ENCODE results near the gene NGF.
"Not testable (repeated sequence)": the region's sequence is repeated elsewhere in the genome, so short reads cannot be mapped to it uniquely, and the experiment has no call there.

The NGF gene

DNA sequence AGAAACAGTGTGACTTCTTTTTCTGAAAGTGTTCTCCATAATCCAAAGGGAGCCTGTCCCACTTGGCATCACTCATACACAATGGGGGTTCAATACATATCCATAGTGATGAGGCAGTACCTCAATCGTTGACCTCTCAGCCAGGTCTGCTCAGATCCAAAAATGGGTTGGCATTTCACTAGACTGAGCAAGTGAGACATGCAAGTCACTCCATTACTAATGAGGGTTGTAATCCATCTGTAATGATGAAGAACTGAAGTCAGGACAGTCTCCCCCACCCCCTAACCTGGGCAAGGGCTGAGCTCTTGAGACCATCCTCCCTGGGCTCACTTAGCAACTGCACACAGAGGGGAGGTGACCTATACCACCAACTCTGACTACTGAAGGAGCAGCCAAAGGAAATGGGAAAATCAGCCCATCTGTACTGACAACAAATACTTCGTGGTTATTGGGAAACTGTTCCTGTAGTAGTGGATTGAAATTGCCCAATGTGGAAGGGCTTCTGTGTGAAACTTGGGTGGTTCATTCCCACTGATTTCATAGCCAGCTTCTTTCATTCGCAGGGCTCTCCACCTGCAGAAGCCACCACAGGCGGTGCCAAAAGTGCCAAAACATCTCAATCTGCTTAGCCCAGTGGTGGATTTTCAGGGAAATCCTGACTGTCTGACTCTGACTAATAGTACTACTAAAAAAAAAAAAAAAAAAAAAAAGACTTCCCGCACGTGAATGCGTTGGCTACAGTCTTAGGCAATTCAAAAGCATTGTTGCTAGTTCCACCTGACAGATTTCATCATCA lies 5.0 kb downstream of the NGF start:
- no peak for DNase-seq

DNA sequence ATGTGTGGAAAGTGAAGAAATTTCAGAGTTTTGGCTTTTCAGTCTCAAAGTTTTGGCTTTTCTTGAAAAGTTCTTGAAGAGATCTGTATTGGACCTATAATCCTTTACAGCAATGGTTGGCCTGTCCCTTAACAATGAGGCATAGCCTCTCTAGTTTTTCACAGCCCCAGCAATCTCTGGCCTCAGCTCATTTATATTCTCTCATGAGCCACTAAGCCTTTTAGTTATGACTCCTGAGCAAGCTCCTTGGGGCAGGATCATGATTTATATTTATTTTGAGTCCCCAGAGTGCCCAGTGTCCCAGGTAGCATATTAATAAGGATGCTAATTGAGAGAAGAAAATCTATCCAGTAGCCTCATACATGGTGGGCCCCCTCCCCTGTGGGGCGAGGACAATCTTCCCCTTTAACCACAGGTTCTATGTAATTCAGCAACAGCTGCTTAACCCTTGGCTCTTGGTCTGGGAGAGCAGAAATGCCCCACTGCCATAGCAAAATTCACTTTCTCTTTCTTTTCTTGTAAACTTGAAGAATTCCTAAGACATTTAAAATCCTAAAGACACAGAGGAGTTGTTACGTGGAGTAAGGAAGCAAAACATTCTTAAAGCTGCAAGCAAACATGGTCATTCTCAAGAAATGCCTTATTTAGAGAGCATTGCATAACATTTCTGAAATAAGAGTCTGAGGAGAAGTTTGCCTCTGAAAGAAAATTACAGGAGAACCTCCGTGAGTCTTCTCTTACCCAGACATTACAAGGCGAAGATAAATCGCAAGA lies 6.3 kb downstream of the NGF start:
- DNase-seq, result no peak

DNA sequence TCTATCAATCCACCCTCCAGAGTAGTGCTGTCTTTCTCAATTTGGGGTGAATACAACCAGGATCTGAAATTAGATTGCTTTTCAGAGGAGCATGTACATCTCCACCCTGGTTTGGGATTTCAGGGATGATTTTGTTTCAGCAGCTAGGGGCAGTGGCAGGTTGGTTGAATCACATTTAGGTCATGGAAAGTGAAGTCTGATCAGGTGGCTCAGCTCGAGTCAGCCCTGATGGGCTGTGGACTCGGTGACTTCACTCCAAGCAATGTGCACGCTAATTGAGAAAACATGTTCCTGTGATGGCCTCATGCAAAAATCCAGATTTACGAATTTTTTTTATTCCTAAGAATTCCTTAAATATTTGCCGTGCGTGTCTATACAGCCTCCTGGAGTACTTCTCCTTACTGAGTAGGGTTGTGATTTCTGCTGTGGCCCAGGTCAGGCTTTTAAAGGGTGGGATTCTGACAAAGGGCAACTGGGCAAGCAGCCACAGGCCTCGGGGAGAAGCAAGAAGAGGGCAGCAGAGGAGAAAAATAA lies 7.5 kb downstream of the NGF start:
- DNase-seq, result no peak

DNA sequence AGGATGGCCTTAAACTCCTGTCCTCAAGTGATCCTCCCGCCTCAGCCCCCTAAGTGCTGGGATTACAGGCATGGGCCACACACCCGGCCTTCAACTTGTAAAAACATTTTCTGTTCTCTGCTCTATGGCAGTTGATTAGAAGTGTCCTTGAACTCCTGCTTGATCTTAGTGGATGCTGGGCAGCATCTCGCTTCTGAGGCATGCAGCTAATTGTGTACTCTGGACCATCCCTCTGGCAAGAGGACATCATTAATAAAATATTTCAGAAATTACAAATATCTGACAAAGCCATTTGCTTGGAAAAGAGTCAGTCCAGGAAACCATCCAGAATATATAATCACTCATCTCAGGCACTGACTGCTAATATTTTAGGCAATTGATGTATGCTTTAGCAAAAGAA lies 8.1 kb downstream of the NGF start:
- no peak for DNase-seq

DNA sequence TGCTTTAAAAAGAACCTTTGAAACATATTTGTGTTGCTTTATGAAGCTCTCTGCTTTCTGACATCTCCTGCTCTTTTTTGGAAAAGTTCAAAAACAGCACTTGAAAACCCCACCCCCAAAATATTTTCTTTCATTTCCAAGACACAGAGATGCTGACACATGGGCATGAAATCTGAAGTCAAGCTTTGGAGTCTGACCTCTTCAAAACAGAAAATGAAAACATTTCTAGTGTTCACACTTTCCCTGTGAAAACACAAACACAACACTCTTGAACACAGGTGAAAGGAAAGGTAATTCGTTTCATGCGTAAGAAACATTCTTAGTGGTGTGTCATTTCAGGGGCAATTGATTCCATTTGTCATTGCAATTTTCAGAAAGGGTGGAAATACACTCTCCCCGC lies 10.8 kb downstream of the NGF start:
- DNase-seq, result no peak

DNA sequence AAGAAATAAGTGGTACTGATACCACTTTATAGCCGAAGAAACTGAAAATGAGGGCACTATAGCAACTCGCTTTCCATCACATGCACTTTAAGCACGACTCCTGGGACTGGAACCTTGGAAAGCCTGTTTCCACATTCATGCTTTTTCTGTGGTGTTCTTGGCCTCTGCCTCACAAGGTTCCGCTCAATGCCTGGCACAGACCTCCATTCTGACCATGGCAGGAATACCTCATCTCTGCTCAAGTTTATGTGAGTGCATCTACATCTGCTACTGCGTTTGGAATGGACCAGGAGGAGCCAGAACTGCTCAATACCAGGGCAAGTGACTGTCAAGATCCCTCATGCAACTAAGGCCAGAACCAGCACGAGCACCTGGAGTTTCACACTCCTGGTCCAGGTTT lies 11.6 kb downstream of the NGF start:
- no peak for DNase-seq

DNA sequence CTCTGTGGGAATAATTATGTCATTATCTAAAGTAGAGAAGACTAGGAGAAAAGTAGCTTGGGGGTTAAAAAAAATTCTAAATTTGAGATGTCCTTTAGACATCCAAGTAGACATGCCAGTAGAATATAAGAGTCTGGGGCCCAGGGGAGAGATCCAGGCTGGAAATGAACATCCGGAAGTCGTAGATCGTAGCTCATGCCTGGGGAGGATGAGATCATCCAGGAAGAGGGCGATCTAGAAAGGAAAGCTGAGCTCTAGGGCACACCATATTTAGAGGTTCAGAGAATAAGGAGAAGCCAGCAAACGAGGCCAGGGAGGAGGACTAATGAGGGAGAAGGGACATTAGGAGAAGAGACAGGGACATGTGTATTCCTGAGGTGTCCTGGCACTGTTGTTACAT lies 12.2 kb downstream of the NGF start:
- DNase-seq, result no peak

DNA sequence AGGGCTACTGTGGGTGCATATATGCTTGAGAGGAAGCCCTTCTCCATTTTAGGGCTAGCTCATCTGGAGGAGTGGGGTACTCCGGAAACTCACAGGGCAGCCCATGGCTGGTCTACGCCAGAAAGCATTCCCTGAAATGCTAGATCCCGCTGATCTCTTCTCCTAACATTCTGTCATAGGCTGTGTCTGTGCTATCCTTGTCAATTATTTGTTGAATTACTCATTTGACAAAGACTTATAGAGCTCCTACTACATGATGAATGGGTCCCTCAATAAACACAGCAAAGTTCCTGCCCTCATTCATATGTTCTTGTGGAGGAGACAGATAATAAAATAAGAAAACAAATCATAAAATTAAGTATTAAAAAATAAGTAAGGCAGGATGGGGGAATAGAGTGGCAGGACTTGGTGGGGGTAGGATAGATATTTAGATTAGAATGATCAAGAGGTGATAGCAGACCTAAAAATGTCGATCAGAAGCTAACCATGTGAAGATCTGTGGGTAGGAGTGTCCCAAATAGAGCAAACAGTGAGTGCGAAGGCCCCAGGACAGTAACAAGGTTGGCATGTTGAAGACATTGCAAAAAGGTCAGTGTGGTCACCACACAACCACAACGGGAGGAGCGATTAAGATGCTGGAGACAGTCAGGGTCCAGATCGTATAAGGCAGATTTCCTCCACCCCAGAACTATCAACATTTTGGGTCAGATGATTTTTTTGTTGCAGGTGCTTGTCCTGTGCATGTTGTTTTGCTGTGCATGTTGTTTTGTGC lies 13.2 kb downstream of the NGF start:
- DNase-seq, result no peak

DNA sequence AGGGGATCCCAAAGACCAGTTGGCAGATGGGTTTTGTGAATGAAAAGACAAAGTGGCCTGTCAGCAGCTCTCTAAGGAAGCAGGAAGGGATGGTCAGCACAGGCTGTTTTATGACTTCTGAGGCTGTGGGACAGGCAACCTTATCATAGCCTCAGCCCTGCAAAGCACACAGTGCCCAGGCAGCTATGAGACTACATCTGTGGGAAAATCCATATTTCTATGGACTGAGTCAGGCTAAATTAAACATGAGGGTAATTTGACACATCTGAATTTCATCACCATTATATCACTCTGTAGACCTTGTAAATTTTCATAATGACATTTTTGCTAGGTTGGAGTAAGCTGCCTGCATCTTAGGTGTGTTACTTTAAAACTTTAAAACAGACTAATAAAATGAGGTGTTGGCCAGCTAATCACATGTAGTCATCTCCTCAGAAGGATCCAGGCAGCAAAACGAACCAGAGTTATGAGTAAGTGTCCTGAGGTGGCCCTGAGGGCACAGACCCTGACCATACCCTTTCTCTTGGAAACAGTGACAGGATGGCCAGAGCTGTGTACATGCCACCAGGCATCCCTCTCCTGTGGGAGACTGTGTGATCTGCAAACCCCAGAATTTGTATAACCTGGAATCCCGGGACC lies 14.6 kb downstream of the NGF start:
- no peak for DNase-seq

DNA sequence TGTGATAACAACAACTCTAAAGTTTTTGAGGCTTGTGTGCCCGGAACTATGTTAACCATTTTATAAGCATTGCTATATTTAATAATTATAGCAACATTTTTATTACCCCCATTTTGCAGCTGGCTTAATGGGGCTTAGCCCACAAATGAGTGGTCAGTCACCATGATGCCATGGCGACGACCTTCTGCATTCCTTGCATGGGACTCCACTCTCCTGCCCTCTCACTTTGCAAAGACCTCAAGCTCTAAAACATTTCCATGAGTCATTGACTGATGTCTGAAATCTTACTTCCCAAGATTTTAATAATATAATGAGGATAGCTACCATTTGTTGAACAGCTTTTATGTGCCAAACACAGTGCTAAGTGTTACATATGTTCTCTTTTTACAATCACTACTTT lies 15.4 kb downstream of the NGF start:
- DNase-seq, result no peak

DNA sequence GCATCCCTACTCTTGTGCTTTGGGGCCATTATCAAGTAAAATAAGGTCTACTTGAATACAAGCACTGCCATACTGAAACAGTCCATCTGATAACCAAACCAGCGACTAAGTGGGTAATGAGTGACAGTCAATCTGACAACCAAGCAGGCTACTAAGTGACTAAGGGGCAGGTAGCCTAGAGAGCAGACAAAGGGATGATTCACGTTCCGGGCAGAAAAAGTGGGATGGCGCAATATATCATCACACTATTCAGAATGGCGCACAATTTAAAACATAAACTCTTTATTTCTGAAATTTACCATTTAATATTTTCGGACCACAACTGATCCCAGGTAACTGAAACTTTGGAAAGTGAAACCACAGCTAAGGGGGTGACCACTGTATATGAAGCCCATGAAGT lies 17.7 kb downstream of the NGF start:
- DNase-seq, result no peak

DNA sequence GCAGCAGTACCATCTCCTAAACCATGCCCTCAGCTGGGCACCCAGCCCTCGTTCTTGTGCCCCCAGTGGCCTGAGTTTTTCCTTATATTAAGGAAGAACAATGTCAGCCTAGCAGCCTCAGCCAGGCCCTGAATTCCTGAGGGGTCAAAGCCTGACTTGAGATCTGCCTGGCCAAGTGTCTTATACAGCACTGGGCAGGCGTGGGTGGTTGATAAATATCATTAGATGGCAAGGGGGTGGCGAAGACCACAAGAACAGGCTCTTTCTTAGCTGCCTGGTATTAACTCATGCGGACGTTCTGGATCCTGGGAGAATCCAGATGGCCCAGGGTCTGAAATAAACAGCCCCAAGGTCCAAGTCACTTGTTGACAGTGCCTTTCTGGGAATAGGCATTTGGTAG lies 18.3 kb downstream of the NGF start:
- no peak for DNase-seq

DNA sequence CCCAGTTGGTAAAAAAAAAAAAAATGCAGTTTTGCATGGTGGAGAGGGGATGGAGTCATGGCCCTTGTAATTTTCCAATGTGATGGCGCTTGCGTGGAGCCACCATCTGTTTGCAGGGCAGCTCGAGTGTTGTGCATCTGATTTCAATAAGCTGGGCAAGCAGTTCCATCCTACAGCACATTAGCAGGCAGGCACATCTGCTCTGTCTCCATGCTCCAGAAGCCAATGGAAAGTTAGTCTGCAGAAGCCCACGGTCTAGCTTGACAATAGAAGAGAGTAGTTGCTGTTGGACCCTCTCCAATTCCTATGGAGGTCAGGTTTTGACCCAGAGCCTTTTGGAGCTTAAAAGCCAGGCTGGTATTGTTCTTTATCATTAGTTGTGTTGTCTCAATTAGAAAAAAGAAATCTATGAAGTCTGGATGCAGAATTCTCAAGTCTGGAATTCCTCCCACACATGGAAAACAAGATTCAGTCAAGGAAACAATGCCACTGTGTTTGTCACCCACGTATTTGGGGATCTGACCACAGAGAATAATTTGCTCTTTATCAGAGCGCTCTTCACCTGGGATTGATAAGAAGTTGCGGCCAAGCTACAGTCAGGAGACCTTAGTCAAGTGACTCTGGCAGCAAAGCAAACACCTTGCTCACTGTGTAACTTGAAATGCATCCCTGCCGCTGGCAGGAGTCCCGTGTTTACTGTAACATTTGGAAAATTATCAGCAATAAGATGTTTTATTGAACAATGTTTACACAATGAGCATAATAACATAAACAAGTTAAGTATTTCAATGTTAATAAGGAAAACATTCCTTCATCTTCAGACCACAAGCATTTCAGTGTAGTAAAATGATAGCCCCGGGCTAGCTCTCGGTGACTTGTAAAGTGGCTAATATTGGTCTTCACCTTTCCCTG lies 20.7 kb downstream of the NGF start:
- no peak for DNase-seq

DNA sequence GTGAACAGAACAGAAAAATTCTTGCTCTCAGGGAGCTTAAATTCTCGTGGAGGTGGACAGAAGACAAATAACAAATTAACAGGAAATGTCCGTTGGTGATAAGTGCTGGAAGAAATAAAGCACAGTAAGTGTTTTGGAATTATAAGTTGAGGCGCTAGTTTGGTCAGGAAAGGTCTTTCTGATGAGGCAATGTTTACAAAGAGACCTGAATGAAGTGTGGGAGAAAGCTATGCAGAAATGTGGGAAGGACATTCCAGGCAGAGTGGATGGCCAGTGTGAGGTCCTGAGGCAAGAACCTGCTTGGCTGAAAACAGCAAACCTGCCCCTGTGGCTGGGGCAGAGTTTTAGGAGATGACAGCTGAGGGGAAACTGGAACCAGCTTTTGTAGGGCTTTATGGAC lies 23.3 kb downstream of the NGF start:
- DNase-seq, result peak; percentile 86

DNA sequence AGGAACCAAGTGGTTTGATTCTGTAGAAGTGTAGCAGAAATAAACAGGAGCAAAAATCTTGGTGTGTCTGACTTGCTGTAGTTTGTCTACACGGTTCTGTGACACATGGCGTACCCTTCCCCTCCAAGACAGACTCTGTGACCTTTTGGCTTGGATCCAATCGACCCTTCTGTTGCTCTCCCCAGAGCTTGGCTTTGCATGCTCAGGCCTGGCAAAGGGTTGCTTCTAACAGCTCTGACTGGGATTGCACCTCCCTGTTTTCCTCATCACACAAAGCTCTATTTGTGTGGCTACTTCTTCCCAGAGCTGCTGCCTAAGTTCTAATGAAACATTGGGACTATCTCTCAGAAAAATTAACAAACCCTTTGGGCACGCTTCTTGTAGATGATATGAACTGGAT lies 24.0 kb downstream of the NGF start:
- no peak for DNase-seq

DNA sequence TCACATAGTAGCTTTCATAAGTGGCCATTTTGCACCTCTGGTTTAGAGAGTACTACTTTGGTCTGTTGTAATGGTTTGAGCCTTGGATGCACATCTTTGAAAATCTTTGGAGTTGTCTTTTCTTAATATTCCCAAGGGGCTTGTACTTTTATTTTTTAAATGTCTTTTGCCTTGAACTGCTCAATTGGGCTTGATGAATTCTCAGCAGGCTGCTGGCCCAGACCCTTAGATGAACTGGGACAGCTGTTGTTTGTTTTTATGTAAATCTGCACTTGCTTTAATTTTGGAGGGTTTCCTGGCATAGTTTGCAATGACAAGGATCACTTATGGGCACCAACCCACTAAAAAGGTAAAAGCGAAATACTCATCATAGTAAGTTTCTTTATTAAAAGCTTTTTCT lies 24.9 kb downstream of the NGF start:
- no peak for DNase-seq

DNA sequence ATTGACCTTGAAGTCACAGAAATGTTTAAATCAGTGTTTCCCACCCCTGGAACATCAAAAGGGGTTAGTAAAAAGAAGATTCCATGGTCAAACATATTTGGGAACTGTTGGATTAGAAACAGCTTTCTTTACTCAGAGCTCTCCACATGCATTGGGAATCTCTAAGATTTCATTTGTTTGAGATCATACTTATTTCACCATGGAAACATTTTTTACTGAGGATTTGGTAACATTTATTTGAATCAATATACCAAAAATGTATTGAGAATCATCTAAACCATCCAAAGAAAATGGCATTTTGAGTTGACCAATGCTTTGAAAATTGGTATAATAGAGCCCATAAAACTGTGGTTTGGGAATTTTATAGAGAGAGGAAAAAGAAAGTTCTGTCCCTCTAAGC lies 25.3 kb downstream of the NGF start:
- no peak for DNase-seq

DNA sequence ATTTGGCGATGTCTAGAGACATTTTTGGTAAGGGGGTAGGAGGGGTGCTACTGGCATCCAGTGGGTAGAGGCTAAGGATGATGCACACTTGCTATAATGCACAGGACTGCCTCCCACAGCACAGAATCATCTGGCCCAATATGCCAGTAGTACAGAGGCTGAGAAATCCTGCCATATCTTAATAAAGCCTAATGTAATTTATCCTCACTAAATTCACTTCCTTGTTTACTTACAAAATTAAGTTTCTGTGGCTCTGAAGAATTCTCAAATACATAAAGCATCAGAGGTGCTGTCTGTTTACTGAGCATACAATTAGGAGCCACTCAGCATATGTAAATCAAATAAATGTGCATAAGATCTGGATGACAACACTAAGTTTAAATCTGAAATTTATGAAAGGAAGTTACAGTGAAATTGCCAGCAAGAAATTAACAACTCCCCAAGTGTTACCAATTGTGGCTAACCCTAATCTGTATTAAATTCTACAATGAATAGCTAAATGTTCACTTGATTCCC lies 26.5 kb downstream of the NGF start:
- no peak for DNase-seq

DNA sequence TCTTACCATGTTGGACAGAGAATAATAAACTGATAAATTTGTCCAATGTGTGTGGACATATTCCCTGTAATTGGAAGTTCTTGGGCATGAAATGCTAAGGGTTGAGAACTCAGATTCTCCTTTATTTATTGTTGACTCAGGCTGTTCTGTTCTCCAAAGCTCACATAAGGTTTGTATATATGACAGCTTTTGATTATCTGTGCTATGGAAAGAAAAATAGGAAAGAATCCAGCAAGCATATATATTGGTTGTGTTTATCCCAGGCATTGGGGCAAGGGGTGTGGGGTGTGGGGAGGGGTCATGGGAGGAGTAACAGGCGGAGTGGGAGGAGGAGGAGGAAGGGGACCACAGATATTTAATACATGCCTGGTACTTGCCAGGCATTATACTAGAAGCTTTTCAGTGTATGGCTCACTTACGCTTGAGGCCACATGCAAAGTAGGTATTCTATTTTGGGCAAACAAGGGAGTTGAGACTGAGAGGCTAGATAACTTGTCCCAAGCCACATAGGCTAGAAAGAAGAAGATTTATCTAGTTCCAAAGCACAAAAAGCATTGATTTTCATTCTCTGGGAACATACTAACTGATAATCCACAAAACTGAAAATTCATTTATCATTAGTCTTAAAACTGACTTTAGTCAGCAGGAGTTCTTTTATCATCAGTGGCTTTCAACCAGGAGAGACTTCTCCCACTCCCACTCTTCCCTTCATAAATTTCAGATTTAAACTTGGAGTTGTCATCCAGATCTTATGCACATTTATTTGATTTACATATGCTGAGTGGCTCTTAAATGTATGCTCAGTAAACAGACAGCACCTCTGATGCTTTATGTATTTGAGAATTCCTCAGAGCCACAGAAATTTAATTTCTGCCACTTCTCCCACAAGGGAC lies 27.2 kb downstream of the NGF start:
- no peak for DNase-seq

DNA sequence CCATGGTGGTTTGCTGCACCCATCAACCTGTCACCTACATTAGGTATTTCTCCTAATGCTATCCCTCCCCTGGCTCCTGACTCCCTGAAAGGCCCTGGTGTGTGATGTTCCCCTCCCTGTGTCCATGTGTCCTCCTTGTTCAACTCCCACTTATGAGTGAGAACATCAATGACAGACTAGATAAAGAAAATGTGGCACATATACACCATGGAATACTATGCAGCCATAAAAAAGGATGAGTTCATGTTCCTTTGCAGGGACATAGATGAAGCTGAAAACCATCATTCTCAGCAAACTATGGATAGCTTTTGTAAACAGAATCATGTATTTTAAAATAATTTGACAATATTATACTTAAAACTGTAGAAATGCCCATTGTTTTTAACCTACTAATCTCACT lies 28.5 kb downstream of the NGF start:
- DNase-seq, result not testable (repeated sequence)

DNA sequence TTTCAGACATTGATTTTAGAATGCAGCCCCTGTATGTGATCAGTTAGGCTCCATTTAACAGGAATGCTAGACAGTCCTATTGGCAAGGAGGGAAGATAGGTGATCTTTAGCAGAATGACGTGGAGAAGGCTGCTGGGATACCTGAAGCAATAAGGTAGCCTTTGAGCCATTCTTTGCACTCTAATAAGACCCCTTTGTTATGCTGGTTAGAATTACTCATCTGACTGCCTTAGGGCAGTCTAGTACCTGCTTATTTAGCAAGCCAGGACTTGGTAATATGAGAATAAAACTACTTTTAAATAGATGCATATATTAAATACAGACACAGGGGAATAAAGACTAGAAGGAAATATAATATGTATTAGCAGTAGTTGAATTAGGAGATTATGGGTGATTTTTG lies 29.1 kb downstream of the NGF start:
- DNase-seq, result no peak
